GM19239 (cell line): ENCODE measurements around the gene DUOX2.
A peak's percentile ranks its signal among the peaks of the same experiment; 100 is the strongest.

ENCODE experiments used
- DNase-seq: peaks from one replicate; pipeline ENCODE4 v3.0.0; 2011; ENCODE audit warnings: low spot score; ENCODE audit not compliant: insufficient read length
- FAIRE-seq: peaks from 2 replicates; lab custom pipeline; 2011; peaks lifted over from hg19 to GRCh38; lab: Jason Lieb, UNC

The DUOX2 gene

DNA sequence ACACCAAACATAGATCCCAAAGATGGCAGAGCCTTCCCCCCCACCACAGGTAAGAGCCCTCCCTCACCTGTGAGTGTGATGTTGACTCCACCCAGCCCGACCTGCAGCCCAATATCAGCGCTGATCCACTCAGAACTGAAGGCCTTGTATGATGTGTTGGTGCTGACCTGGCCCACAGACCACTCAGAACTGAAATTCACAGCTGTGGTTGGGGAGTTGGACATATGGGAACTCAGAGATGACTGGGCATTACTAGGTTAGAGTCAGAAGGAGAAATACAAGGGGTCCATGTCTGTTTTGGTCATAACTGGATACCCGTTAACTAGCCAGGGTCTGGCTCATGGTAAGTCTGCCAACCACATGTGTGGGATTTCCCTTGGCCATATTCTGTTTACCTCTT is 7.0 kb upstream of the DUOX2 start:
- no peak for FAIRE-seq
- DNase-seq, result no peak

DNA sequence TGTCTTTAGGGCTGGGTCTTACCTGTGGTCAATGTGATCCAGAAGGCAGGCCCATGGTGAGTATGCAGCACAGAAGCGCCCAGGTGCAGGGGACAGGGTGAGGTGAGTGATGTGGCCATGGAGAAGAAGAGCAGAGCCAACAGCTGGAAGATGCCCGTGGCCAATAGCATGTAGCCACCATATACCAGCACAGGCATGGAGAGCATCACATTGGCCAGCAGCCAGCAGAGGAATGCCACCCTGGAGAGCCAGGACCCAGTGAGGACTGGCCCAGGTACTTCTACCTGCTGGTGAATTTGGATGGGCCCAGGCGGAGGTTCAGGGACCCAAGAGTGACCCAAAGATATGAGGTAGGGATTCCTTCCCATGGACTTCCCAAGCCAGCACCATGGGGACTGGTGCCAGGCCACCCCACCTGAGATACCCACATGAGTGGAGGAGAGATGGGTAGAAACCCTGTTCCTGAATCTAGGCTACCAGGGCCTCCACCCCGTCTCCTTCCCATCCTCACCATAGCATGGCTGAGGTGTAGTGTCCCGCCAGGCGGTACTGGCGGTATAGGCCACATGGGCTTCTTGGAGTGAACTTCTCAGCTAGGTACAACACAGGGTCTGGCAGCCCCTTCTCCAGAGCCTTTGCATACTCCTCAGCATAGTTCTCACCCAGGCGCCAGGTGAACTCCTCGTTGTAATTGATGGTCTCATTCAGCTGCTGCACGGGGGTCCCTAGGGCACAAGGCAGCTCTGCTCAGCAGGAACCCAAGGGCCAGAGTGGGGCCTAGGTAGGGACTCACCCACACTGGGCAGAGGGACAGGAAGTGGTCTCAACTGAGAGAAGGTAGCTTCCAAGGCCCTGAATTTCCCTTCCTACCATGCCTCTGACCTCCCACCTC is 6.4 kb upstream of the DUOX2 start:
- DNase-seq (no peak), FAIRE-seq (no peak)

- FAIRE-seq (no peak), DNase-seq (no peak)
Measured at GRCh38 chr15:45118996-45119395, 5.0 kb upstream of the DUOX2 start.

DNA sequence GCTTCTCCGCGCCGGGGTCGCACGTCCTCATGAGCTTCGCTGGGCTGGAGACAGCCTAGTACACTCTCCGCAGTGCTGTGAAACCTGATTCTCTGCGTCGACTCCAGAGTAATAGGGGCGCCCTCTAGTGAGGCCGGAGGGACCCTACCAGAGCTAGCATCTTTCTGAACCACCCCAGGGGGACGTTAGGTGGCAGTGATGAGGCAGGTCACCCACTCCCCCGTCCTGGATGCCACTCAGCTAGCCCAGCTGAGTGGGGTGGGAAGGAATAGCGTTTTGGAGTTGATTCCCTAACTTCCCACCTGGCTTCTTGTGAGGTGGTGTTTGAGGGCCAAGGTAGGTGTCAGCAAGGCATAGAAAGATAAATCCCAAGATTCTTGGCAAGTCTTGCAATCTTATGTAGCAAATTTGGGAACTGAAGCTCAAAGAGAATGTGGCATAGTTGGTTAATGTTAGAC is 4.2 kb upstream of the DUOX2 start:
- DNase-seq, result peak; percentile 95
- FAIRE-seq, result peak; percentile 93

DNA sequence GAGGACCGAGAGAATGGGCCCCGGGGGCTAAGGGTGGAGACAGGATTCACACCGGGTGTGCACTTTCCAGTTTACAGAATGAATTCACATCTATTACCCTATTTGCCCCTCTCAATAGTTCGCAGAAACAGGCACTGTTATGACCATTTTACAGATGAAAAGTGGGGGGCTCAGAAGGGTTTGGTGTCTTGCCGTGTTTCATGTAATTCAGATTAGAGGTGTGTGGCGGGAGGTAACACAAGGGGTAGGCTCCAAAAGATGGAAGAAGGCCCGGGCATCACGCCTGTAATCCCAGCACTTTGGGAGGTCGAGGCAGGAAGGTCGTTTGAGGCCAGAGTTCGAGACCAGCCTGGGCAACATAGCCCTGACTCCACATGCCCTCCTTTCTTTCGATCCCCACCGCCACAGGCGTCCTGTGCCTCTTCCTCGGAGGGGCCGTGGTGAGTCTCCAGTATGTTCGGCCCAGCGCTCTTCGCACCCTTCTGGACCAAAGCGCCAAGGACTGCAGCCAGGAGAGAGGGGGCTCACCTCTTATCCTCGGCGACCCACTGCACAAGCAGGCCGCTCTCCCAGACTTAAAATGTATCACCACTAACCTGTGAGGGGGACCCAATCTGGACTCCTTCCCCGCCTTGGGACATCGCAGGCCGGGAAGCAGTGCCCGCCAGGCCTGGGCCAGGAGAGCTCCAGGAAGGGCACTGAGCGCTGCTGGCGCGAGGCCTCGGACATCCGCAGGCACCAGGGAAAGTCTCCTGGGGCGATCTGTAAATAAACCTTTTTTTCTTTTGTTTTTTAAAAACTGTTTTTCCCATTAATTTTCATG is 3.5 kb upstream of the DUOX2 start:
- FAIRE-seq, result no peak
- no peak for DNase-seq

GRCh38 chr15:45116482-45117307 is 2.7 kb upstream of the DUOX2 start:
- no peak for FAIRE-seq
- no peak for DNase-seq

DNA sequence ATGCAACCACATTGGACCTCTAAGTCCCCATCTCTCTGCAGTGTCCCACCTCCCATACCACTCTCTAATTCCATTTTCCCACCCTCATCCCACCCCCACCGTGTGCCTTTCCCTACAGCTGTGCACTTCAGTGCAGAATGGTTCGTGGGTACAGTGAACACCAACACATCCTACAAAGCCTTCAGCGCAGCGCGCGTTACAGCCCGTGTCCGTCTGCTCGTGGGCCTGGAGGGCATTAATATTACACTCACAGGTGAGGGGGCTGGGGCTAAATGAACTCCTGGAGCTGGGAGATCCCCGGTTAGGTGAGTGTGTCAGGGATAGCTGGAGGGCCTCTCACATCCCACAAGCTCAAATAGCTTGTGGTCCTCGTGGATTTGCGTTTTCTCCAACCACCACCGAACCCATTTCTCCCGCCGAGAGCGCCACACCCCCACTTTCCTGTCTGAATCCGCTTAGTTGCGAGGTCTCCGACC is 2.1 kb upstream of the DUOX2 start:
- no peak for FAIRE-seq
- DNase-seq, result no peak

DNA sequence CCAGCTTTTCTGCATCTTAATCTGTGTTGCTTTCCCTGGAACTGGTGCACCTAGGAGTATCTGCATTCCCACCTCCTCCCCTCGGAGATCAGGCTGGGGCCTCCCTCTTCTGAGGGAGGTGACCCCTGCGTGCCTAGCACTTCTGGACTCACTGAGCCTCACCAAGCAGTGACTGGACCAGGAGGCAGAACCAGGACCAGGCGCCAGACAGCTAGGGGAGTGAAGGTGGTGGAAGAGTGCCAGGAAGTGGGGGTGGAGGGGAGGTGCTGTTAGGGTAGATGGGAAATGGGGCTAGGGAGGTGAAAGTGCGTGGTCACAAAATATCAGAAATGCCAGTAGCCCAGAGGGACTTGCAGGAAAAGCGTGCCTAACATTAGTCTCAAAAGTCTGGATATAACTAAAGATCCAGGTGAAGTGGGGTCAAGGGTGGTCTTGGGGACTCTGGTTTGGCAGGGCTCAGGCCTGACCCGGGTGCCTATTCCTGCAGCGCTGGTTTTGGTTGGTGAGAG is 1.4 kb upstream of the DUOX2 start:
- DNase-seq (no peak), FAIRE-seq (no peak)

DNA sequence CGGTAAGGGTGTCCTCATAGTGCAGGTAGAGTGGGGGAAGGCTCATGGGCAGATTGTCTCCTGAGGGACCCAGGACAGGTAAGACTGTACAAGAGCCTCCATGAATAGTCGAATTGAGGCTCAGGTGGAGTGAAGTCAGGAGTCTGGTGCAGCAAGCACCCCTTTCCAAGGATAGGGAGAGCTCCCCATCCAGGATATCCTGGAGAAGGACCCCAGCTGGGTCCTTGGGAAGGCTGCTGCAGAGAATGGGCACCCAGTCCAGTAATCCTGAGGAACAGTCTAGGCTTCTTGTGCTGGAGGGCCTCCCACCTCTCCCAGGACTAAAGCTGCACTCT is 746 bp upstream of the DUOX2 start:
- FAIRE-seq (no peak), DNase-seq (no peak)

DNA sequence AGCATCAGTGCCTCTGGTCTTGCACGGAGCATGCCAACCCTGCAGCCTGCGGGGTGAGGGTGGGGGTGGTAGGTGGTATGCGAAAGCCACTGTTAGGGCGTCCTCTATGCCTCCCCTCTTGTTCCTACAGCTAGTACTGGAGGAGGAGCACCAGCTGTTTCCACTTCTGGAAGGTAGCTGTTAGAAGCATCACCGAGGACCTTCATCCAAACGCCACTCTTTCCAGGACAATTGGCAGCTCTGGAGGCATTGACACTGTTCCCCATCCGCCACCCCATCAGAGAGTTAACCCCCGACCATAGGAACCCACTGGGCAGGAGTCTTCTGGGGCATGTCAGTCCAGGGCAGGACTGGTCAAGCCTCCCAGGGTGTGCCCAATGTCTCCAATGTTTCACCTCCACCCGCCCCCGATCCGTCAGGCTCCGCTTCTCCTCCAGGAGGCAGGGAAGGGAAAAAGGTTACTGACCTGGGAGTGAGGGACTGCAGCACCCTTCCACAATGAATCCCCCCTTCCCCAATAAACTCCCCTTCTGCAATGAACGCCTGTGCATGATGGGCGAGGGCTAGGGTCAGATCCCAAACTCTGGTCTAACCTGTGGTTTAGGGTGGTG is 487 bp downstream of the DUOX2 start:
- FAIRE-seq (no peak), DNase-seq (no peak)

GRCh38 chr15:45112591-45113379 is 1.2 kb downstream of the DUOX2 start:
- DNase-seq (no peak), FAIRE-seq (no peak)

- no peak for FAIRE-seq
- DNase-seq, result no peak
Measured at GRCh38 chr15:45112143-45112590, 1.8 kb downstream of the DUOX2 start.

GRCh38 chr15:45111390-45112142 is 2.4 kb downstream of the DUOX2 start:
- FAIRE-seq (no peak), DNase-seq (no peak)

DNA sequence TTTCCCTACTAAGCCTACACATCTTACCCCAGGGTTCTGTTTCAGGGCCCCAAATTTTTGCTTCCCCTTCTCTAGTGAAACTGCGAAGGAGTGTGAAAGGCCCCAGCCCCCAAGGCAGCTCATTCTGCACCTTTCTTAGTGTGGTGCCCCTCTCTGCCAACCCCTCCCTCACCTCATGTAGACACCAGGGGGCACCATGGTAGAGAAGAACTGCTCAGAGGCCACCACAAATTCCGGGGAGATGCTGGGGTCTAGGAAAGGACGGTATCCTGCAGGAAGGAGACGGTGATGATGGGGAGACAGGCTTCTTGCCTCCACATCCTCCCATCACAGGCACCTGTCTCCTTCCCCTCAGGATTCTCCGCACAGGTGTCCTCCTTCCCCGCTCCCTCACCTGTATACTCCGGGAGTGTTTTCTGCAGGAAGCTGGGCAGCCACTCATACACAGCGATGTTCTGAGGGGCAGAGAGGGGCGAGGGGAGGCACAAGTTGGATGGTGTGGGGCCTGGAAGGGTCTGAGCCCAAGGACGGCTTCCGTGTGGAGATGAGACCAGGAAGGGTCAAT is 3.6 kb downstream of the DUOX2 start:
- DNase-seq, result no peak
- no peak for FAIRE-seq

DNA sequence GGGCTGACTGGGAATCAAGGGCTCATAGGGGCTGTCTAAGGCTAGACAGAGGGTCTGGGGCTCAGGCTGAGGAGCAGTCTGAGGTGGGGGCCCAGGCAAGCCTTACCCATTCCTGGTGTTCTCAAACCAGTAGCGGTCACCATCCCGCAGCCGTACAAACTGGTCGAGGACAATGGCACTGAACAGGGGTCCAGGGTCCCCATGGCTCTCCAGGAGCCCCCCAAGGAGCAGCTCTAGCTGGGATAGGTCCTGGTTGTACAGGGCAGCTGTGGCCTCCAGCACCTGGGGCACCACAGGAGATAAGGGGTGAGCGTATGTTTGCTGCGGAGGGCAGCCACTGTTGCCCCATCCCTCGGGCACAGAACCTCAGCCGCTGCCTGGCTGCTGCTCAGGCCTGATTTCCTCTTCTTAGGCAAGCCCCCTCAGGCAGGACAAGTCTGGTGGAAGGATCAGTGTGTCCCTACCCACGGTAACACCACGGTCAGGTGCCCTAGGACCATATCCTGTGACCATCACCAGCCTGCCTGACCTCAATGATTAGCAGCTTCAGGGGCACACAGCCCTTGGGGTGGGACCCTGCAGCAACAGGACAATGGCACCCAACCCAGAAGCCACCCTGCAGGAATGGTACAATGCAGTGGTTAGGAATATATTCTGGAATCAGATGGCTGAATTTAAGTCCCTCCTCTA is 5.9 kb downstream of the DUOX2 start:
- DNase-seq (no peak), FAIRE-seq (no peak)

- no peak for FAIRE-seq
- DNase-seq, result no peak
Measured at GRCh38 chr15:45106002-45106790, 7.8 kb downstream of the DUOX2 start.

DNA sequence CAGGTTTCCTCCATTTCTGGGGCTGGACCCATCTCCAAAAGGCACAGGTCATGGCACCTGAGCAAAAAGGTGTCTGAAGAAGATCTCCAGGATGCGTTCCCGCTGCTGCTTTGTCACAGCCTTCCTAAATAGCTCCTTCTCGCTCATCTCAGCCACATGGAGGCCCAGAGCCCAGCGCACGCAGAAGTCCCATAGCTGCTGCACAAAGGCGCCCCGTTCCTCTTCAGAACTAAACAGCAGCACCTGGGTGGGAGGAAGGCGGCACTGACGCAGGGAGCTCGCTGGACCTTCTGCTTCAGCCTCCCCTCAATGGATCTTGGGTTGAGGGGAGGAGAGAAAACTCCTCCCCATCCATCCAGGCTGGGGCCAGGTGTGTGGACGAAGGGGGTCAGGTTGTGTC is 8.4 kb downstream of the DUOX2 start:
- no peak for FAIRE-seq

More for the DNA sequence above, 8.4 kb downstream of the DUOX2 start:
- DNase-seq, result no peak
